ENCODE results near the gene POU3F3.

POU3F3 gene

GRCh38 chr2:104862058-104862941 is 8.4 kb downstream of the POU3F3 start:
- no peak for DNase-seq

GRCh38 chr2:104863146-104863467 is 9.2 kb downstream of the POU3F3 start:
- no peak for DNase-seq

- no peak for DNase-seq
These were observed 9.8 kb downstream of the POU3F3 start for GRCh38 chr2:104863468-104864279.

- DNase-seq = no peak
These were observed 10.6 kb downstream of the POU3F3 start for GRCh38 chr2:104864280-104865095.

- DNase-seq = no peak
These were observed 11.2 kb downstream of the POU3F3 start for GRCh38 chr2:104865096-104865470.

- no peak for DNase-seq
These were observed 12.4 kb downstream of the POU3F3 start for GRCh38 chr2:104866122-104866864.

GRCh38 chr2:104866883-104867812 is 13.2 kb downstream of the POU3F3 start:
- DNase-seq = no peak

- no peak for DNase-seq
These were observed 14.0 kb downstream of the POU3F3 start for GRCh38 chr2:104867813-104868504.

- DNase-seq = no peak
These were observed 14.6 kb downstream of the POU3F3 start for GRCh38 chr2:104868505-104868866.

GRCh38 chr2:104870100-104870975 is 16.4 kb downstream of the POU3F3 start:
- DNase-seq = no peak

- DNase-seq = no peak
These were observed 17.7 kb downstream of the POU3F3 start for GRCh38 chr2:104871649-104871971.

GRCh38 chr2:104871972-104872865 is 18.3 kb downstream of the POU3F3 start:
- no peak for DNase-seq

GRCh38 chr2:104872866-104873688 is 19.2 kb downstream of the POU3F3 start:
- no peak for DNase-seq

- no peak for DNase-seq
These were observed 19.8 kb downstream of the POU3F3 start for GRCh38 chr2:104873689-104874054.

- DNase-seq = no peak
These were observed 20.3 kb downstream of the POU3F3 start for GRCh38 chr2:104874230-104874629.

- no peak for DNase-seq
These were observed 21.3 kb downstream of the POU3F3 start for GRCh38 chr2:104875262-104875661.

GRCh38 chr2:104876606-104877570 is 23.0 kb downstream of the POU3F3 start:
- no peak for DNase-seq
